Measurements from ENCODE around the gene SORCS2.

The SORCS2 gene

GRCh38 chr4:7403001-7403400, 210.7 kb downstream of the SORCS2 start:
- DNase-seq (ENCODE audit: low read depth in 3 of 3, low spot score in 1 of 3) = no peak

GRCh38 chr4:7408166-7408565, 215.8 kb downstream of the SORCS2 start:
- DNase-seq (ENCODE audit: low read depth in 3 of 3, low spot score in 1 of 3) = no peak

- DNase-seq (ENCODE audit: low read depth in 3 of 3, low spot score in 1 of 3) = no peak
Observed at GRCh38 chr4:7410446-7410845, 218.1 kb downstream of the SORCS2 start.

GRCh38 chr4:7411491-7411890, 219.2 kb downstream of the SORCS2 start:
- no peak for DNase-seq (ENCODE audit: low read depth in 3 of 3, low spot score in 1 of 3)

DNA sequence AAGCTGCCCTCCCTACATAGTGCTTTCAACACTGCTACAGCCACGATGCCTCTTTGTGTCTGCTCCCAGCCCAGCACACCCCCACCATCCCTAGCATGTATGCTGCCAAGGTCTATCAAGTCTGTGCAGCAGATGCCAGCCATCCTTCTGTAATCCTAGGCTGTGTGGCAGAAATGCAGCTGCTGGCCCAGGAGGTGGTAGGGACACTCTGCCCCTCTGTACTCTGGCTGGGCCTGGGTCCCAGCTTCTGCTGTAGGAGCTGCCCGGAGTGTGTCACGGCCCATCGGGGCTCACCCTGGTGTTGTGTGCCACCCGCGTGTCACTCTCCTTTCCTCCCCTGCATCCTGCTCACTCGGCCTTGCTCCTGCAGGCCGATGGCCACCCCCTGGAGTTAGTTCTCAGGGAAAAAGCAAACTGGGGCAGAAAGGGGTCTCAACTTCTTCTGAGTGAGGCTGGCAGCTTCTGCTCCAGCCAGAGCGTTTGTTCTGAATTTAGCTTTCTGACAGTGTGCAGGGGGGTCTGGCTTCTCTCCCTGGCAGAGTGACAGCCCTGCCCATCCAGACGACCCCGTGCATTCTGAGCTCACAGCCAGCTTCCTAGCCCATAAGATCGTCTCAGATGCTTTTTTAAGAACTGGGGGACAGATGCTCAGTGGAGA, 219.7 kb downstream of the SORCS2 start:
- DNase-seq (ENCODE audit: low read depth in 3 of 3, low spot score in 1 of 3) = no peak

DNA sequence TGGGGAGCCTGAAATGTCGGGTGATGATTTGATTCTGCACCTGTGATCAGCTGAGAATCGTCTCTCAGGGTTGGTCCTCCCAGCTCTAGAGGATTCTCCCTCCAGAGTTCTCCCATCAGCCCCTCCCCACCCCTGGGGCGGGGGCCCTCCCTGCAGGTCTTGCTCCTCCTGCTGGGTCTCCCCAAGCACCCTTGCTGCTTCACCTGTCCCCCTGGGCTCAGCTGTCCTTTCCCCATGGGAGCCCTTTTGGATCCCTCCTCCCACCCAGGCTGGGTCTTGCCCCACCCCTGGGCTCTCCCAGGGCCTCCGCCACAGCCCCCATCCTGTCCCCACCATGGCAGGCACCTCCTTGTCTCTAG, 220.2 kb downstream of the SORCS2 start:
- no peak for DNase-seq (ENCODE audit: low read depth in 3 of 3, low spot score in 1 of 3)

DNA sequence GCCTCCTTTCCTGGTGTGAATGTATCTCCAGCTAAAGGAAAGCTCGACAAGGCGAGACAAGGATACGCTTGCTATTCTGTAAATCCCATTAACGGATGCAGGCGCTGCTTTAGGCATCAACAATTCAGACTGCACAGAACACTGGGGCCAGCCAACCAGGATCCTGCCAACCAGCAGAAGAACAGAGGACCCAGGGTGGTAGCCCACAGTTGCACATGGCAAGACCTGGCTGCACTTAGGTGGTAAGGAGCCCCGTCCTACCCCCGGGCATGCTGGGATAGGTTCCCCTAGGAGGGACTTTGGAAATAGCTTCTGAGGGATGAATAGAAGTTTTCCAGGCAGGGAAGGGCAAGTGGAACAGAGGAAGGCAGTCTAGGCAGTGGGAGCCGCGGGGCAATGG, 221.7 kb downstream of the SORCS2 start:
- no peak for DNase-seq (ENCODE audit: low read depth in 3 of 3, low spot score in 1 of 3)

DNA sequence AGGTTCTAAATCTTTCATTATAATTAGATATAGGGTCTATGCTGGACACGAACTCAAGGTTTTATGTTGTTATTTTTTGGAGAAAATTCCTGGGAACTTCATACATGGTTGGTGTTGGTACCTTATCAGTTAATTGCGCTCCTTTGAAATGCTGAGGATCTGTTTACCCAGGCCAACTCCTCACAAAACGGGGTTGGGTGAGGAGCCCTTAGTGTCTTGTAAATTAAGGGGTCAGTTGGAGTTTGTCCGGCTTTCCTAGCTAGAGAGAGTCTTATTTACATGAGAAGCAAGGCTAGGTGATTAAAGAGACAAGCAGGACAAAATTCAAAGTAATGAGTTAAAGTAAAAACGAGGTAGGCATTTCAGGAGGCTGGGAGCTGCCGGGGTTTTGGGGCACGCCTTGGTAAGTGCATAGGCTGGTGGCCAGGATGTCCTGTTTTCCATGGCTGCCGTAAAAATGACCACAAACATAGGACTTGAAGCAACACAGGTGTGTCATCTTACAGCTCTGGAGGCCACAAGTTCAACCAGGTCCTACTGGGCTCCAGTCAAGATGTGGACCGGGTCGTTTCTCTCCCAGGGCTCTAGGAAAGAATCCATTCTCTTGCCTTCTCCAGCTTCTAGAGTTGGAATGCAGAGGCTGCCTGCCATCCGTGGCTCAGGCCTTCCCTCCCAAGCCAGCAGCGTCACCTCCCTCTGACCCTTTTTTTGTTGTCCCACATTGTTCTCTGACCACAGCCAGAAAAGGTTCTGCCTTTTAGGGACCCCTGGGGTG, 222.6 kb downstream of the SORCS2 start:
- no peak for DNase-seq (ENCODE audit: low read depth in 3 of 3, low spot score in 1 of 3)

DNA sequence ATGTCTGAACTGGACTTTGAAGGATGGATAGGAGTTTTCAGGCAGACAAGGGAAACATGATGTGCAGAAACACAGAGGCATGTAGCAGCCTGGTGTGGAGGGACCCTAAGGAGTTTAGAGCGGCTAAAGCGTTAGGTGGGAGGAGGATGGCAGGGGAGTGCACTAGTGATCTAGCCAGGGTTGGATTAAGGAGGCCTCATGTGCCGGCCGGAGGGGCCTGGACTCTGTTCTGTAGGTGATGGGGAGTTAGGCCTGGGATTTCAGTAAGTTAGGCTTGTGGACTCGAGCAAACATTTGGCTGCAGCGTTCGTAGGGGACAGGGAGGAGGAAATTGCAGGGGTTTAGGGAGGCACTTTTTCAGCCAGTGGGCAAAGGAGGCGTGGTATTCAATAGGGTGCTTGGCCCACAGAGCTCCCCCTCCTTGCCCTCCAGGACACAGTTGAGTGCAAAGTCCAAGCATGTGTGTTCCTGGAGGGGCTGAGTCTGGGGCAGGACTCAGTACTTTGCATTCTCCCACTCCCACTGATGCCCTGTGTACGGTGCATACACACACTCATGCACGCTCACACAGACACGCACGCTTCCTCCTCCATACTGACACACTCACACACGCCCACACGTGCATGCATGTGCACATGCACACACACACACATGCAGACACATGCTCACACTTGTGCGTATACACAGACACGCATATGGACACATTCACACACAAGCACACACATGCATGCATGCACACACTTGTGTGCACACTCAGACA, 223.8 kb downstream of the SORCS2 start:
- DNase-seq (ENCODE audit: low read depth in 3 of 3, low spot score in 1 of 3) = no peak

DNA sequence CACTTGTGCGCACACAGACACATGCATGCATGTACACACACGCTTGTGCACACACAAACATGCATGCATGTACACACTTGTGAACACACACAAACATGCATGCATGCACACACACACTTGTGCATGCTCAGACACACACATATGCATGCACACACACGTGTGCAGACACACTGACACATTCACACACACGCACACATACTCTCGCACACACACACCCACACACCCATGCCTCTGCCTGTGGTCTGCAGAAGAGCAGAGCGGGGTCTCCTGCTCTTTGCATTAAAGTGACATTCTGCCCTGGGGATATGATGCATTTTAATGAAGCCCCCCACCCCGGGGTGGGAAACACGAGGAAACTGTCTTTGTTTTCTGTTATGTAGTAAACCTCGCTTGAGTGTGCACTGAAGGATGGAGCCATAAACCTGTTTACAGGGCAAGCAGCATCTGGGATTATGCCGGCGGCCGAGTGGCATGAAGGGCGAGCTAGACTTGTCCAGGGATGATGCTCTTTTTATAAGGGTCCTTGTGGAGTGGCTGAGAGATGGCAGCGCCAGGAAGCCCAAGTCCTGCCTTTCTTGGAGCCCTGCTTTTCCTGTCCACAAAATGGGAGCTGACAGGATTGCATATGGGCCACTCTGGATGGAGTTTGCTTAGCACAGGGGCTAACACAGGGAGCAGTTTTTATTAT, 224.6 kb downstream of the SORCS2 start:
- no peak for DNase-seq (ENCODE audit: low read depth in 3 of 3, low spot score in 1 of 3)

- DNase-seq (ENCODE audit: low read depth in 3 of 3, low spot score in 1 of 3) = no peak
Observed at GRCh38 chr4:7417639-7418038, 225.3 kb downstream of the SORCS2 start.

DNA sequence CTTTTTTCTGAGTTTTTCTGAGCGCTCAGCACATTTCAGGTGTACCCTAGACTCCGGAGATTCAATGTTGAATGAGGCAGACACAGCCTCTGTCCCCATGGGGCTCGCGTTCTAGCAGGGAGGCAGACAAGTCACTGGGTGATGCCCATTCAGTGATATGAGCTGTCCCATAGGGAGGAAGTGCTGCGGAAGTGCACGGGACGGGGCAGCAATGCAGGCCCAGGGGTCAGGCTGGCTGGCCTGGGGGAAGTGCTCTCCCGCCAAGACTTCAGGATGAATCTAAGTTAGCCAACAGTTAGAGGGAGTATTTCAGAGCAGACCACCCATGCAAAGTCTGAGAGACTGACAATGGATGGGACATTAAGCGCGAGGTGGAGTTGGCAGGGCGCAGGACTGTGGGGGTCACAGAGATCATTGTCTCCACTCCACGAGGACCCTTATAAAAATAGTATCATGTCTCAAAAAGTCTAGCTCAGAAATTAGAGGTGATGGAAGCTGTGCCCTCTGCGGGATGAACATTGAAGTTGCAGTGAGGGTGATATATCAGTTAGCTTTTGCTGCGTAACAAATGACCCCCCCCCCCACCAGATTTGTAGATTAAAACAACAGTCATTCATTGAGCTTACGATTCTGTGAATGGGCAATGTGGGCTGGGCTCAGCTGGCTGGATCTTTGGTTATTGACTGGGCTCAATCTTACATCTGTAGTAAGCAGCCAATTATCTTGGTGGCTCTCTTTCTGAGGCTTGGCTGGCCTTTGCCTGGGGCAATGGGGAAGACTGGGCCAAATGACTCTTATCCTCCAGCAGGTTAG, 226.0 kb downstream of the SORCS2 start:
- no peak for DNase-seq (ENCODE audit: low read depth in 3 of 3, low spot score in 1 of 3)

- no peak for DNase-seq (ENCODE audit: low read depth in 3 of 3, low spot score in 1 of 3)
Observed at GRCh38 chr4:7419961-7420660, 227.8 kb downstream of the SORCS2 start.

DNA sequence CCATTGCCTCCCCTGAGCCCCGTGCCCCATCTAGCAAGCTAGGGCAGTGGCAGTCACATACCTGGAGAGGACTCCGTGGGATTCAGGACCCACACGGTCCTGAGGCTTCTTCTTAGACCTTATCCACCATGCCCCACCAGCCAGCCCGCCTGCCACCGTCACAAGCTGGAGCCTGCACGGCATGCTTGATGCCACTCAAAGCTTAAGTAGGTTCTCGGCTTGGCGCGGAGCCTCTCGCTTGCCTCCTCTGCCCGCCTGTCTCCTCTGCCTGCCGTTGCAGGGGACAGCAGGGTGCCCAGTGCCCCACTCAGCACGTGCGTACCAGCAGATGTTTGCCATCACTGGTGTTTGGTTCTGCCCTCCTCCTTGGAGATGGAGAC, 228.3 kb downstream of the SORCS2 start:
- DNase-seq (ENCODE audit: low read depth in 3 of 3, low spot score in 1 of 3) = no peak

DNA sequence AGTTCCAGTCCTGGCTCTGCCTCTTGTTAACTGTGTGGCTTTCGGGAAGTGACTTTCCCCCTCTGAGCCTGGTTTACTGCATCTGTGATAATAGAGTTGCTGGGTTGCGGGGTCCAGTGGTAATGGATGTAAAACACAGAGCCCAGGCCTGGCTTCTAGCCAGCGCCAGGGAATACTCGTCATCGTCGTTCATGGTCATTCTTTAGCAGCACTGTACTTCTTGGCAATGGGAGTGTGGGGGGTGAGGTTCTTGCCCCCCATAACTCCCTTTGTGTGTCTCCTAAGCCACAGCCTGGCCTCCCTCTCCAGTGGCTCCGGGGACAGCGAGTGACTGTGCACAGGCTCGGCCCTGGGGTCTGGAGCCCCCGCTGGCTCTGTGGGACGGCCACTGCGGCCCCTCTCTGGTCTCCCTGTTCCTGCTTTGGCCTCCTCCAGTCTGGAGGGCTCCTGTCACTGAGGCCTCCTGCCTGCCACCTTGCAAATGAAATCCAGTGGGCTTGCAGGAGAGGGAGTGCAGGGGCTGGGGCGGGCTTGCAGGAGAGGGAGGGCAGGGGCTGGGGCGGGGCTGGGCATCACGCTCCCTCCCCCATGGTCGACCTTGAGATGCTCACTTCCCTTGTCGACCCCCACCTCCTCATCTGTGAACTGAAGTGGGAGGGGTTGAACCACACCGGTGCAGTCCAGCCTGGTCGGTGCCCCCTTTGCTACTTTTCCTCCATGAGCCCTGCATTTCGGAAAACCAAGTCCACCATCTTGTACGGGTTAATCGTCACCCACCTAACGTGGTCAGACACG, 229.2 kb downstream of the SORCS2 start:
- no peak for DNase-seq (ENCODE audit: low read depth in 3 of 3, low spot score in 1 of 3)

GRCh38 chr4:7422151-7422897, 230.0 kb downstream of the SORCS2 start:
- no peak for DNase-seq (ENCODE audit: low read depth in 3 of 3, low spot score in 1 of 3)

DNA sequence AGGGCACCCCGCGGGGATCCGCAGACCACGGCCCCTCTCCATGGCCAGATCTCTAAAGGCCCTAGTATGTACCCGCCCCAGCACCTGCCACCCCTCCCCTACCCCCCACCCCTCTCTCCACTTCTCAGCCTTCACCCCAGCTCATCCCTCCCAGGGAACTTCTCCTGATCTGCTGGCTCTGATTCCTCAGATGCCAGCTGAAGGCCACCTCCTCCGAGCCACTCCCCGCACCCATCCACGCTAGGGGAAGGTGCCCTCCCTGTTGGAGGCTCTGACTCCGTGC, 230.5 kb downstream of the SORCS2 start:
- DNase-seq (ENCODE audit: low read depth in 3 of 3, low spot score in 1 of 3) = no peak

- DNase-seq (ENCODE audit: low read depth in 3 of 3, low spot score in 1 of 3) = no peak
Observed at GRCh38 chr4:7423391-7423790, 231.1 kb downstream of the SORCS2 start.
